Measurements from ENCODE around the gene SLFN12.

GRCh38 chr17:35460354-35460851, 28.1 kb upstream of the SLFN12 start:
- no peak for TF ChIP-seq ZNF274 (IDR thresholded peaks at IDR 0.05; ENCODE audit: low read depth, low read length)
- TF ChIP-seq YY1 (IDR thresholded peaks at IDR 0.05; ENCODE audit: insufficient read depth, insufficient read length): no peak
- no peak for TF ChIP-seq SUZ12 (IDR thresholded peaks at IDR 0.05; ENCODE audit: extremely low read depth, insufficient read depth, insufficient read length)
